HT1080 (cell line): ENCODE results near the gene CSNK2B. TPM values are rescaled to one million over a fixed set of nuclear protein-coding genes. Genes with fewer than 3 reads are reported as not detected.

ENCODE experiments used
- DNase-seq: peaks from one replicate; pipeline ENCODE4 v3.0.0-alpha.2; 2015; ENCODE audit warnings: low read depth
- total RNA-seq: library from RNA; depleted of rRNA; stranded (reverse); fragments of >200 nt; shearing (Covaris generic); gene quantifications from 2 replicates; pipeline ENCODE4 v1.2.3, GENCODE V29; 2014

Gene CSNK2B
- total RNA-seq, 1 experiment from 2014 or later = 357 TPM

- no peak for DNase-seq
Observed at GRCh38 chr6:31636698-31637596, 28.9 kb upstream of the CSNK2B start.

GRCh38 chr6:31639043-31639442 is 26.8 kb upstream of the CSNK2B start:
- DNase-seq = no peak

- peak; percentile 85 for DNase-seq
Observed at GRCh38 chr6:31639449-31639861, 26.4 kb upstream of the CSNK2B start.

DNA sequence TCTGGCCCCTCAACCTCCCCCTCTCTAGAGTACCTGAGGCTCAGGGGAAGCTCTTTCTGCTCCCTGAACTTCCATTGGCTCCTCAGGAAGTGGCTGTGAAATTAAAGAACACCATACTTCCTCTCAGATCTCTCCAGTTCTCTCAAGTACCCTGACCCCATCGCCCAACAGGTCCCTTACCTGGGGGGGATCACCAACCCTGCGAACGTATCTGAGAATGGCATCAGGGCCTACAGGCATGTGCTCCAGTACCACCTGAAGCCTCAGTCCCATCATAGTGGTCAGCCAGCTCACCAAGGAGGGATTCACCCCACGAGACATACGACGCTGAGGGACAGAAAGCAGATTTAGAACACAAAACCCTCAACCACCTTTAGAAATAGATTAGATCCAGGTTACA is 25.3 kb upstream of the CSNK2B start:
- no peak for DNase-seq

GRCh38 chr6:31641370-31641769 is 24.5 kb upstream of the CSNK2B start:
- DNase-seq = no peak

GRCh38 chr6:31642798-31643570 is 22.9 kb upstream of the CSNK2B start:
- no peak for DNase-seq

DNA sequence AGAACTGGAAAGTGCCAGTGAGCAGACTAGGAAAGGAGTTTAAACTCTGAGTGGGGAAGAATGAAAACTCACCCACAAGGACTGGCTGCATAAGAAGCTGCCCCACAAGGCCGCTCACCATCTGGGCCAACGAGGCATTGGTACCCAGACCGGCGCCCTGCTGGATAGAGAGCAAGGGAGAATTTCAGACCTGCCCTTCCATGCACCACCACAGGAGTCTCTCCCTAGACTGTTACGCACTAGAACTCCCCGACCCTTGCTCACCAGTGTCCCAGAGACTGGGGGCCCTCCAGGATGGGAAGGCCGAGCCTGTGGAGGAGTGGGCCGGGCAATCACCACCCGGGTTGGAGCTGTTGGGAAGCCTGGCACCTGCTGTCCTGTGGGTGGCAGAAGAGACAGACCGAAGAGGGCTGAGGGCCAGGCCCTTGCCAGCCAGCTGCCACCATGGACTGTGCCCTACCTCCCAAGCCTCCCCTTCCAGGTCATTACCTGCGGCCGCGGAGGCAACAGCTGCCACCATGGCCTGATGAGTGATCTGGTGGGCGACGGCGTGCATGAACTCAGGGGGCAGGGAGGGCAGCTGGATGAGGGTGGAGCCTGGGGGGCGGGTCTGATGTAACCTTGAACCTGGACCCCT is 21.9 kb upstream of the CSNK2B start:
- DNase-seq = no peak

DNA sequence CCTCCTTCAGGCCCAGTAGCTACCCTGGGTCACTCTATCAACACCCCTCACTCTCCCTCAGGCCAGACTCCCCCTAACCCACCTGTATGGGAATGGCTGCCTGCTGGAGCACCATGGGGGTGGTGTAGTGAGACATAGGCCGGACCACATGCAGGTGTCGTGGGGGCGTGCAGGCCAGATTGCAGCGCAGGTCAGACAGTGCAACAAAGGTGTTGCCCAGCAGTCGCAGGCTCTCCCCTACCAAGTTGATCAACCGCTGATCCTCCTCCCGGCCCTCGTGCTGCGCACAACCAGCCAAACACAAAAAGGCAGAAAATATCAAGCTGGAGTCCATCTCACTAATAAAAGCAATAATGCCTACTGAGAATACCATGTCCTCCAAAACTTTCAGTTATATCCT is 20.6 kb upstream of the CSNK2B start:
- no peak for DNase-seq

GRCh38 chr6:31651602-31652191 is 14.2 kb upstream of the CSNK2B start:
- no peak for DNase-seq

- peak; percentile 92 for DNase-seq
Observed at GRCh38 chr6:31652925-31653724, 12.8 kb upstream of the CSNK2B start.

DNA sequence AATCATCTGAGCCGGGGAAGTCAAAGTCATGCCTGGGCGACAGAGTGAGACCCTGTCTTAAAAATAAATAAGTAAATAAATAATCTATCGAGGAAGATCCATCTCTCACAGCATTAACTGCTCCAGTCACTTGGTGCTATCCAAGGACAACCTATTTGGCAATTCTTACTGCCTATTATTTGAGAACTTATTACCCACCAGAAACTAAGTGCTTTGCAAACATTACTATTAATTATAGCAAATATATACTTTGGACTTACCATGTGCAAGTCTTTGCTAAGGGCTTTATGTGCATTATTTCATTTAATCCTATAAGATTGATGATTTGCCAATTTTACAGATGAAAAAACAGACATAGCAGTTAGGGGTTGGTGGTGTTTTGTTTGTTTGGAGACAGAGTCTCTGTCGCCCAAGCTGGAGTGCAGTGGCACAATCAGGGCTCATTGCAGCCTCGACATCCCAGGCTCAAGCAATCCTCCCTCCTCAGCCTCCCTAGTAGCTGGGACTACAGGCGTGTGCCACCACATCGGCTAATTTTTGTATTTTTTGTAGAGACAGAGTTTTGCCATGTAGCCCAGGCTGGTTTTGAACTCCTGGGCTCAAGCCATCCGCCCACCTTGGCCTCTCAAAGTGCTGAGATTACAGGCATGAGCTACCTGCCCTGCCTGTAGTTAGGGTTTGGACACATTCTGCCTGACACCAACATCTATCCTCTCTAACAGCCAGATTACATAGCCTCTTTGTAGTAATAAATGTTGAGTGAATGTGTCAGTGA is 11.1 kb upstream of the CSNK2B start:
- DNase-seq = no peak

GRCh38 chr6:31655349-31656237 is 10.3 kb upstream of the CSNK2B start, which contains the start of gene APOM:
Gene APOM (plus strand): TSS chr6:31655894. CDS start chr6:31655967, 73 bp downstream.
- no peak for DNase-seq

DNA sequence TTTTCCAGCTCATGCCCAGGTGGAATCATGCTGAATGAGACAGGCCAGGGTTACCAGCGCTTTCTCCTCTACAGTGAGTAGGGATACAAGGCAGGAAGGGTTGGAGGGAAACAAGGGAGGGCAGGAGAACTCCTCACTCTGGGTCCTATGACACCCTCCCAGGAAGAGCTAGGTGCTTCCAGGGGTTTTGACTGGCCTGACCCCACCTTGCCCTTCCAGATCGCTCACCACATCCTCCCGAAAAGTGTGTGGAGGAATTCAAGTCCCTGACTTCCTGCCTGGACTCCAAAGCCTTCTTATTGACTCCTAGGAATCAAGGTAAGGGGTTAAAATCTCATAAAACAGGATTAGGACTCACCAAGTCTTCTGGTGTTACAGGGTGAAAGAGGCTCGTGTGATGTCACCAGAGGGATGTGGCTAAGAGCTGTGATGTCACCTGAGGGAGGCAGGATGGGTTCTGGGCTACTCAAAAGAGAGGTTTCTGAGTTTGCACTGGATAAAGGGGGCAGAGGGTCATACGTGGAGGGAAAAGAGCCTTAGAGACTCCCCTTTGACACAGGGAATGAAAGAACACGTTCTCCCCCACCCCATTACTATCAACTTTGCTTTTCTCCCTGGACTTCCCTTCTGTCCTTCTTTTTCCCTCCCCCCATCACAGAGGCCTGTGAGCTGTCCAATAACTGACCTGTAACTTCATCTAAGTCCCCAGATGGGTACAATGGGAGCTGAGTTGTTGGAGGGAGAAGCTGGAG is 8.3 kb upstream of the CSNK2B start:
- DNase-seq = peak; percentile 24

DNA sequence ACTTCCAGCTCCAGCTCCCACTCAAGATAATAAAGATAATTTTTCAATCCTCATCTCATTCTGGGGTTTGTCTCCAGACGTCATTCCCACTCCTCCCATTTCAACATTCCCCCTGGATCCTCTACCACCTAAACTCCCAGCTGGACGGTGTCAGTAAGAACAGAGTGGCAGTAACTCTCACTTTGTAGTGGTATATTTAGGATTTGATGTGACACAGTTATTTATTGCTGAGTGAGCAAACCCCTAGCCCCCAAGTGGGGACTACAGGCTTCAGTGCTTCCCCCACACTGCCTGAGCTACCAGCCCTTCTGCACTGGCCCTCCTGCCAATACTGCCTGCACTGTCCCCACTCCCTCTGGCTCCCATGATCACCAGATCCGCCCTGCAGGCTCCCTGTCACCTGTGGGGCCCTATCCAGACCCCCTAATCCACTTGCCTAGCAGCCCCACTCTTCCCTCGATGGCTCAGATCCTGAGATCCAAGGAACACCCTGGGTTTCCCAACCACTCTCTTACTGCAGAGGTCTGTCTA is 7.7 kb upstream of the CSNK2B start:
- no peak for DNase-seq

GRCh38 chr6:31658983-31659648 is 6.8 kb upstream of the CSNK2B start:
- DNase-seq = no peak

DNA sequence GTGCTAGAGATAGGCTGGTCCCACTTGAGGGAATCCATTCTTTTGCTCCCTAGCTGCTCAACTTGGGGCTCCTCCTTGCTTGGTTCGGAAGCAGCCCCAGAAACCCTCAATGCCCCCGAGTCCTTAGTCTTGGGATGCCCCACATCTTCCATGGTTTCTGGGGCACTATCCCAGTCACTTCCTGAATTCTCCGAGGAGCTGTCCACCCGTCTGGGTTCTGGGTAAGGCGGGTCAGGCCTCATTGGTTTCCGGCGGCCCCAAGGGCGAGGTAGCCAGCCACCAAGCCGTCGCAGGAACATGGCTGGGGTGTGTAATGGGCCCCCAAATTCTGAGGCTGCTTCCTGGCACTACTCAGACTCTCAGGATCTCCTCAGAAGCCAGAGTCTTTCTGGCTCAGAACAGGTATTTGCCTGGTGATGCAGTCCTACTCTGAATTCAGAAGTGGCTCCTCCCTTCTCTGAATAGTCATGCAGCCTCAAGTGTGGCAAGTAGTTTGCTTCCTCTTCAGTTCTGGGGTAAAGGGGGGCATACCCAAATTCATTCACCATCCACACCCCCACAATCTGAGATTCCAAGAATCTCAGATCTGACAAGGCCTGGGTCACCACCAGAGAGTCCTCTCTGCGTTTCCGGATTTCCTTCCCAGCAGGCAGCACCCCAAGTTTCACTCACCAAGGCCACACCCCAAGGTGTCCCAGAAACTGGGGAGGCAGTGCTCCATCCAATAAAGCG is 6.1 kb upstream of the CSNK2B start:
- no peak for DNase-seq
